Stimulated activated naive B cell treated with anti-CD40 and anti-IgM and Interleukin-4, amounts not matched to agents 10 μg/mL and 1 μg/mL and 100 μg/mL, for 72 hours (primary cell): ENCODE measurements around the gene SAC3D1.
"Not testable (repeated sequence)": the region's sequence is repeated elsewhere in the genome, so short reads cannot be mapped to it uniquely, and the experiment has no call there.

Source experiments
- ATAC-seq, 2 donors: fragments of 150-1000 bp; cut with Tn5 transposase; replicated peaks; 2 replicates each; pipeline ENCODE4 v1.10.0; 2021; ENCODE audit warnings: moderate library complexity in 1 of 2
- DNase-seq: peaks from one replicate; pipeline ENCODE4 v3.0.0; 2021
- H3K27ac Mint-ChIP-seq: one replicate; pipeline ENCODE4 v1.8.0; 2022; ENCODE audit warnings: mild to moderate bottlenecking, mixed read lengths
- H3K27me3 Mint-ChIP-seq, 2 donors: one replicate each; pipeline ENCODE4 v1.8.0; 2022; ENCODE audit warnings: mixed read lengths in 2 of 2
- H3K36me3 Mint-ChIP-seq, 2 donors: one replicate each; pipeline ENCODE4 v1.8.0; 2022; ENCODE audit warnings: mixed read lengths in 2 of 2, mild to moderate bottlenecking in 1 of 2
- H3K4me1 Mint-ChIP-seq, 2 donors: one replicate each; pipeline ENCODE4 v1.8.0; 2022; ENCODE audit warnings: mixed read lengths in 2 of 2, mild to moderate bottlenecking in 1 of 2
- H3K4me3 Mint-ChIP-seq, 2 donors: one replicate each; pipeline ENCODE4 v1.8.0; 2022; ENCODE audit warnings: mild to moderate bottlenecking in 2 of 2, mixed read lengths in 2 of 2, moderate library complexity in 1 of 2
- H3K9me3 Mint-ChIP-seq, 2 donors: one replicate each; pipeline ENCODE4 v1.8.0; 2022; ENCODE audit warnings: mixed read lengths in 2 of 2, mild to moderate bottlenecking in 1 of 2

SAC3D1 gene

DNA sequence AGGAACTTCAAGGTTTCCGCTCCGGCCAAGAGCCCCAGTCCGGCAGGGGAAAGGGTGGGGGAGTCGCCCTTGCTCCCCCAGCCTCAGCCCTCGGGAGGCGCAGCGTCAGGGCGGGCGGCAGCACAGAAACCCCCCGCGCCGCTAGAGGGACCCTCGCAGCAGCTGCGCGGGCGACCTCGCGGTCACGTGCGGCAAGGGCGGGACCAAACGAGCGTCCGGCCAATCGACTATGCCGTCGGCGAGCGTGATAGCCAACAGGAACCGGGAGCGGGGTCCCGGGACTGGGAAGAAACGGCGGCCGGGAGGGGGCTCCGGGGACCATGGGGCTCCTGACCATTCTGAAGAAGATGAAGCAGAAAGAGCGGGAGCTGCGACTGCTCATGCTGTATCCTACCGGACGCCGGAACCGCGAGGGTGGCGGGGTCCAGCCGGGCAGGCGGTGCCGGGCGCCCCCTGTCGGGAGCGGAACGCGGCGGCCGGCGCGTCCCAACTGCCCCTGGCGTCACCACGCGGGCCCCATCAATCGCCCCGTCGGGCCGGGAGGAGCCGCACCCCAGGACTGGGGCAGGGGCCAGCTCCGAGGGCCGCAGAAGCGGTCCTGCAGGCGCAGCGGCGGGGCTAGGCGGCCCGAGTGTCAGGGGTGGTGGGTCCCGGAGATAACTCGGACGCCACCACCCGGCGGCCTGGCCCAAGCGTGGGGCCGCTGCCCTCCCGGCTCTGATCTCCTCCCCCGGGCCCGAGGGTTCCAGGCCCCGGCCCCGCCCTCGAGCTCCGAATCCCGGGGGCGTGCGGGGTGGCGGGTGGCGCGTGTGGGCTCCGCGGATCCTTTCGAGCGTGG lies 26.9 kb upstream of the SAC3D1 start, which contains the start of gene ARL2:
ARL2 (plus strand) TSS at position 273 of the 838 bp plus-strand sequence; CDS start at position 321, 48 bp downstream.
- peaks cover 26 to 38% of the 10 kb centered on the region in 2 donors for H3K4me1 Mint-ChIP-seq
- peaks cover 14 to 18% of the 10 kb centered on the region in 2 donors for H3K36me3 Mint-ChIP-seq
- peak; percentile 78 to 81 for ATAC-seq
- H3K9me3 Mint-ChIP-seq = peaks cover 0 to 2% of the 10 kb centered on the region in 2 donors
- peak within 1 kb of the TSS; percentile 88 to 94 for H3K4me3 Mint-ChIP-seq
- H3K27me3 Mint-ChIP-seq = no peaks in the 10 kb centered on the region
- peak within 1 kb of the TSS; percentile 99 for H3K27ac Mint-ChIP-seq
- DNase-seq = peak; percentile 89

DNA sequence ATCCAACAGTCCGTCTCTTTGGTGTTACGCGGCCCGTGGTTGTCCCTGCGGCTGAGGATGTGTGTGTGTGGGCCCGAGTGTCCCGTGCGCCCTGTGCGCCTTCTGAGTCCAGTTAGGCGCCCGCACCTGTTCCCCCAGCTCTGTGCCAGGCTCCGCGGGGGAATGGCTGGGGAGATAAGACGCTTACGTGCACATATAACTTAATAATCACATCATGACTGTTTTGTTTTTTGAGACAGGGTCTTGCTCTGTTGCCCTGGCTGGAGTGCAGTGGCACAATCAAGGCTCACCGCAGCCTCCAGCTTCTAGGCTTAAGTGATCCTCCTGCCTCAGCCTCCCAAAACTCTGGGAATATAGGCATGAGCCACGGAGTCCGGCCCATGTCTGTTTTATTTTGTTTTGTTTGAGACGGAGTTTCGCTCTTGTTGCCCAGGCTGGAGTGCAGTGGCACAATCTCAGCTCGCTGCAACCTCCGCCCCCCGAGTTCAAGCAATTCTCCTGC lies 26.2 kb upstream of the SAC3D1 start:
- DNase-seq (no peak), ATAC-seq (no peak)
- Mint-ChIP-seq H3K27ac (peak overlapping the region; percentile 97), H3K9me3 (peaks cover 0 to 2% of the 10 kb centered on the region in 2 donors), H3K4me3 (peak overlapping the region; percentile 88 to 94), H3K36me3 (peaks cover 16 to 22% of the 10 kb centered on the region in 2 donors), H3K27me3 (no peaks in the 10 kb centered on the region), H3K4me1 (peaks cover 26 to 38% of the 10 kb centered on the region in 2 donors)

DNA sequence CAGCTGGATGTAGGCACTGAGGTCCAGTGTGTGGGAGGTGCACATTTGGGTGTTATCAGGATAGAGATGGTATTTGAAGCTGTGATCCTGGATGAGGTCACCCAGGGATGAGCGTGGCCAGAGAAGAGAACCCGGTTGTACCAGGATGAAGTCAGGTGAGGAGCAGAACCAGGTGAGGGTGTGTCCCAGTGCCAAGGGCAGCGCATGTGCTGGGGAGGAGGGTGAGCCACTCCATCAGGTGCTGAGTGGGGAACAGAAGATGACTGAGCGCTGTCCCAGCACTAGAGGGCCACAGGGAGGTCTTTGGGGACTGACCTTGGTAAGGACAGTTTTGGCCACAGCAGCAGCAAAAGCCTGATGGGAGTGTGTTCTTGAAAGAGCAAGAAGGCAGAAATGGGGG lies 24.3 kb upstream of the SAC3D1 start:
- H3K9me3 Mint-ChIP-seq = peaks cover 0 to 2% of the 10 kb centered on the region in 2 donors
- H3K4me3 Mint-ChIP-seq = peak overlapping the region in 1 of 2 donors; percentile 36
- DNase-seq = no peak
- no peaks in the 10 kb centered on the region for H3K27me3 Mint-ChIP-seq
- H3K36me3 Mint-ChIP-seq = peaks cover 21 to 29% of the 10 kb centered on the region in 2 donors
- peaks cover 26 to 38% of the 10 kb centered on the region in 2 donors for H3K4me1 Mint-ChIP-seq
- H3K27ac Mint-ChIP-seq = peak overlapping the region; percentile 20
- no peak for ATAC-seq

DNA sequence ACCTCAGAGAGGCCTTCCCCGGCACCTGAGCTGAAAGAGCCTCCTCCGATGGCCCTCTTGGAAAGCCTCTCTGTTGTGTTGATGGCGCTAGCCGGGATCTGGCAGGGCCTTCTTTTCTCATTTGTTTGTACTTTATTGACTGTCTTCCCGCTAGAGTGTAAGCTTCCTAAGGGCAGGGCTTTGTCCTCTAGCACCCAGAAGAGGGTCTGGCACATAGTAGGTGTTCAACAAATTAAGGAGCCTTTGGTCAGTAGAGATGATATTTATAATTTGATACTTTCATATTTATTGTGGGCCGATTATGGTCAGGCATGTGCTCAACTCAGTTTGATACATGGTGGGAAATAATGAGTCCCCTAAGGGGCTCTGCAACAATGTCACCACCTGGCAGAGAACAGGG lies 23.1 kb upstream of the SAC3D1 start:
- DNase-seq (no peak), ATAC-seq (no peak)
- Mint-ChIP-seq H3K36me3 (peaks cover 28 to 32% of the 10 kb centered on the region in 2 donors), H3K27ac (no peak overlapping the region), H3K4me1 (peaks cover 24 to 39% of the 10 kb centered on the region in 2 donors), H3K27me3 (no peaks in the 10 kb centered on the region), H3K4me3 (no peak overlapping the region), H3K9me3 (peaks cover 0 to 2% of the 10 kb centered on the region in 2 donors)

DNA sequence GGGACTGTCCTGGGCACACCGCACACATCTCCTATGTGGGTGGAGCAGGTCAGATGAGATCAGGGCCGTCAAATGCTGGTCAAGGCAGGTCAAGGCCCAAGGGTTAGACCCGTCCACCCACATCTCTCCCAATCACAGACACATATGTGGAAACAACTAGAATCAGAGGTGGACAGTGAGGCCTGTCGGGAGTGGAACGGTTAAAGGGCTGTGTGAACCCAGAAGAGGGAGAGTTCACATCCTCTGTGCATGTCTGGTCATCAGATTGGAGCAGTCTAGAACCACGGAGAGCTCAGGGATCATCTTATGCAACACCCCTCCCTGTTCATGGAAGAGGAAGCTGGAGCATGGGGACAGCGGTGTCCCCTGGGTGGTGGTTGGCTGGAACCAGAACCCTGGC lies 21.2 kb upstream of the SAC3D1 start:
- DNase-seq = no peak
- Mint-ChIP-seq H3K36me3 (peaks cover 28 to 32% of the 10 kb centered on the region in 2 donors), H3K27ac (no peak overlapping the region), H3K4me1 (peaks cover 18 to 31% of the 10 kb centered on the region in 2 donors), H3K4me3 (no peak overlapping the region), H3K27me3 (no peaks in the 10 kb centered on the region), H3K9me3 (peaks cover 0 to 2% of the 10 kb centered on the region in 2 donors)
- ATAC-seq = no peak

DNA sequence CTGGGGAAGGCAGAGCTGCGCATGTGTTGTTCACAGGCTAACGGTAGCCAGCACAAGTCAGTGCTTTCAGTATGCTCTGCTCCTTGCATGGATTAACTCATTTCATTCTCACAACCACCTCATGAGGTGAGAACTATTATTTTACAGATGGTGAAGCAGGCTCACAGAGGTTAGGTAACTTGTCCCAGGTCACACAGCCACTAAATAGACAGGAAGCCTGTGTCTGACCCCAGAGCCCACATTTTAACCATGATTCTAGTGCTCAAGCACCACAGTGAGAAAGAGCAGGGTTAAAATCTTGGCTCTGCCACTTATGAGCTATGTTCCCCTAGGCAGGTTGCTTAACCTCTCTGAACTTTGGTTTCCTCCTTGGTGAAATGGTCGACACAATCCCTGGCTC lies 20.0 kb upstream of the SAC3D1 start:
- Mint-ChIP-seq H3K27ac (no peak overlapping the region), H3K4me1 (peaks cover 14 to 20% of the 10 kb centered on the region in 2 donors)

DNA sequence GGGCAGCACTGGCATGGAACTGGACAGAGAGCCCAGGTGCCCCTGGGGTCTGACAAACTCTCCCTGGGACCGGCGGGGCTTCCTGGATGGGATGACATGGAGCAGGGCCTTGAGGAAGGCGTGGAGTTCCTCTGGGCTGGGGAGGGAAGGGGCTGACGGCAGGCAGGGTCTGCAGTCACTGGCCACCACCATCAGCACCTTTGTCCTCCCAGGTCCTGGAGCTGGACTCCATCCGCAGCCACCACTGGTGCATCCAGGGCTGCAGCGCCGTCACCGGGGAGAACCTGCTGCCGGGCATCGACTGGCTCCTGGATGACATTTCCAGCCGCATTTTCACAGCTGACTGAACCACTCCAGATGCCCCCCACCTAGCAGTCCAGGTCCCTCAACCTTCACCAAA lies 19.5 kb upstream of the SAC3D1 start:
- no peaks in the 10 kb centered on the region for H3K27me3 Mint-ChIP-seq
- no peak overlapping the region for H3K27ac Mint-ChIP-seq
- peaks cover 0 to 2% of the 10 kb centered on the region in 2 donors for H3K9me3 Mint-ChIP-seq
- H3K36me3 Mint-ChIP-seq = peaks cover 25 to 28% of the 10 kb centered on the region in 2 donors
- ATAC-seq (no peak), DNase-seq (no peak)
- no peak overlapping the region for H3K4me3 Mint-ChIP-seq
- peaks cover 8 to 15% of the 10 kb centered on the region in 2 donors for H3K4me1 Mint-ChIP-seq

More for the DNA sequence above, 20.0 kb upstream of the SAC3D1 start:
- DNase-seq = no peak
- no peak for ATAC-seq
- peaks cover 28 to 32% of the 10 kb centered on the region in 2 donors for H3K36me3 Mint-ChIP-seq
- H3K4me3 Mint-ChIP-seq = no peak overlapping the region
- peaks cover 0 to 2% of the 10 kb centered on the region in 2 donors for H3K9me3 Mint-ChIP-seq
- H3K27me3 Mint-ChIP-seq = no peaks in the 10 kb centered on the region

DNA sequence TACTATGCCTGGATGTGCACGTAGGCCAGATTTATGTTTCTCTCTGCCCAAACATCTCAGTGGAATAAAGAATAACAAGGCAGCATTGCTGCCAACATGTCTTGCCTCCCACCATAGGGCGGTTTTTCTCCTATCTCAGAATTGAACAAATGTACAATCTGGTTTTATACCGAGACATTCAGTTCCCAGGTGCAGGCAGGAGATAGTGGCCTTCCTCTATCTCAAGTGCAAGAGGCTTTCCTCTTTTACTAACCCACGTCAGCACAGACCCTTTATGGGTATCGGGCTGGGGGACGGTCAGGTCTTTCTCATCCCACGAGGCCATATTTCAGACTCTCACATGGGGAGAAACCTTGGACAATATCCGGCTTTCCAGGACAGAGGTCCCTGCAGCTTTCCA lies 17.5 kb upstream of the SAC3D1 start:
- DNase-seq, H3K9me3 Mint-ChIP-seq, ATAC-seq, H3K4me3 Mint-ChIP-seq, H3K27me3 Mint-ChIP-seq, H3K27ac Mint-ChIP-seq: not testable (repeated sequence)
- H3K36me3 Mint-ChIP-seq = peaks cover 17% of the 10 kb centered on the region in 2 donors
- peaks cover 7 to 20% of the 10 kb centered on the region in 2 donors for H3K4me1 Mint-ChIP-seq

DNA sequence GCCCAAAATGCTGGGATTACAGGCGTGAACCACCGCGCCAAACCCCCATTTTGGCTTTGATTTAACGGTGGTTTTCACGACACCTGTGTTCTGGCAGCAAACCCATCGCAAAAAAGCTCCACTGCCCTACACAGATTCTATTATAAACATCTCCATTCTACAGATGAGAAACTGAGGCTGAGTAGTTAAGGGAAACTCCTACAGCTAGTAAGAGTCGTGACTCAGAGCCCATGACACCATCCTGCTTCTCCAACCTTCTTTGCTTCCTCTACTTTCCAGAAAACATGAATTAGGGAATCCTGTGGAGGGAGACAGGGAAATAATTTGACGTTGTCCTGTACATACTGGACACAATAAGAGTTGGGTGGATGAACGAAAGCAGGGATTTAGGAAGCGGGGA lies 14.2 kb upstream of the SAC3D1 start:
- H3K9me3 Mint-ChIP-seq = no peaks in the 10 kb centered on the region
- peak; percentile 1 for ATAC-seq

DNA sequence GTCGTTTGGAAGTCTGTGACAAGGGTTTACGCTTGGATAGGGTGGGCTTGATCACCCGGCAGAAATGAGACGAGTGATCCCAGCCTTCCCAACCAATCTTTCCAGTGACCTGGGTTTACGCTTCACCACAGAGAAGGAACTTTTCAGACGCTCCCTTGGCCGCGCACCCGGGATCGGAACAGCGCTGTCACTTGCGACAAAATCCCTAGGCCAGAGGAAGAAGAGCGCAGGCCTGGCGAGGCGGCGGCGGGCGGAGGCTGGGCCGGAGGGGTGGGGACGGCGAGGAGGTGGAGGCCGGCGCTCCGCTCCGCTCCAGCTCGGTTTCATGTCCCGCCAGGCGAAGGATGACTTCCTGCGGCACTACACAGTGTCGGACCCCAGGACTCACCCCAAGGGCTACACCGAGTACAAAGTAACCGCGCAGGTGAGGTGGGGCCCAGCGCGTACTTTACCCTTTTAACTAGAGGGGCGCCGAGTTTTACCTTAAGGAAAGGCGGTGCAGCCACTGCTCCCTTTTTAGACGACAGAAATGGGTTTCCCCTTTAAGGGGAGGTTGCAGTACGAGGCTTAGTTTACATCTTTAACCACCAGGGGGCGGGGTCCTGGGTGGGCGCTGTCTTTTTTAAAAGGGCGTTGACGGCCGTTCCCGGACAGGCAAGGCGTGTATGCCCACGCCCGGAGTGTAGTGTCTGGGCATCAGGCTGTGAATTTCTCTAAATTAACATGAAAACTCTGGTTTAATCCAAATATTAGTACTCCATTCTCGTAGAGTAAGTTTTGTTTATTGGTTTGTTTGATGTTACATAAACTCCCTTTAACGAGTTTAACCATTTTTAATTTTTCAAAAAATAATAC lies 13.6 kb upstream of the SAC3D1 start, which contains the start of gene SNX15:
SNX15 (plus strand) TSS at position 227 of the 855 bp plus-strand sequence; CDS start at position 326, 99 bp downstream.
- ATAC-seq (peak; percentile 92 to 93), DNase-seq (peak; percentile 88)
- H3K4me3 Mint-ChIP-seq = peak within 1 kb of the TSS; percentile 79 to 84
- no peaks in the 10 kb centered on the region for H3K27me3 Mint-ChIP-seq
- H3K27ac Mint-ChIP-seq = peak within 1 kb of the TSS; percentile 92
- no peaks in the 10 kb centered on the region for H3K9me3 Mint-ChIP-seq
- peaks cover 9 to 23% of the 10 kb centered on the region in 2 donors for H3K4me1 Mint-ChIP-seq
- peaks cover 3% of the 10 kb centered on the region in 2 donors for H3K36me3 Mint-ChIP-seq

More for the DNA sequence above, 14.2 kb upstream of the SAC3D1 start:
- DNase-seq = no peak
- Mint-ChIP-seq H3K36me3 (peaks cover 3 to 7% of the 10 kb centered on the region in 2 donors), H3K4me3 (peak overlapping the region; percentile 79 to 84), H3K27me3 (no peaks in the 10 kb centered on the region), H3K27ac (peak overlapping the region; percentile 92), H3K4me1 (peaks cover 9 to 28% of the 10 kb centered on the region in 2 donors)

DNA sequence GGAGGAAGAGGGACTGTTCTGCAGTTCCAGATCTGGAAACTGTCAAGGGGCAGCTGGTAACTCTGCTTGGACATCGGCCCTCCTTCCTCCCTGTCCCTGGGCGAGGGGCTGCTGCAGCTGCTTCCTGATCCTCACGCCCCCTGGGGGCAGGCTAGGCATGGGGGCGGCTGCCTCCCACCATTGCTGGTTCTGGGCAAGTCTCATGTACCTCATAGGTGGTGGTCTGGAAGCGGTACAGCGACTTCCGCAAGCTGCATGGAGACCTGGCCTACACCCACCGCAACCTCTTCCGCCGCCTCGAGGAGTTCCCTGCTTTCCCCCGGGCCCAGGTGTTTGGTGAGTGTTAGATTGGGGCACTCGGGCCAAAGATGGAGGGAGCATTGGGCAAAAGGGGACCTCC lies 8.8 kb upstream of the SAC3D1 start:
- H3K27ac Mint-ChIP-seq = no peak overlapping the region
- ATAC-seq (no peak), DNase-seq (no peak)
- no peaks in the 10 kb centered on the region for H3K27me3 Mint-ChIP-seq
- no peak overlapping the region for H3K4me3 Mint-ChIP-seq
- H3K4me1 Mint-ChIP-seq = peaks cover 5 to 17% of the 10 kb centered on the region in 2 donors
- H3K9me3 Mint-ChIP-seq = no peaks in the 10 kb centered on the region
- peaks cover 5 to 17% of the 10 kb centered on the region in 2 donors for H3K36me3 Mint-ChIP-seq

DNA sequence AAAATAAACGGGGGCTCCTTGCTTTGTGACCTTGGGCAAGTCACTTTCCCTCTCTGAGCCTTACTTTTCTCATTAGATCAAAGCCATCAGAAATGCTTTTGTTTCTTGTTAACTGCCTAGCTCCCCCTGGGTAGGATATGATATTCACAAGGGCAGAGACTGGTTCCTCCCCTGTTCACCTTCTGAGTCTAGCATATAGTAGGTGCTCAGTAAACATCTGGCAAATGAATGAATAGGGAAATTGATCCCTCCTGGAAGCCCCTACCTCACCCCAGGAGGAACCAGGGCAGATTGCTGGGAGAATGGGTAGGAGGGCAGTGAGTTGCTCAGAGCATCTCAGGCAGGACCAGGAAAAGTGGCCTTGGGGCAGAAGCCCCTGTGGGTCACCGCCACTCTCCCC lies 6.6 kb upstream of the SAC3D1 start:
- Mint-ChIP-seq H3K4me3 (no peak overlapping the region), H3K9me3 (no peaks in the 10 kb centered on the region), H3K36me3 (peaks cover 9 to 30% of the 10 kb centered on the region in 2 donors), H3K4me1 (peaks cover 4 to 9% of the 10 kb centered on the region in 2 donors), H3K27me3 (no peaks in the 10 kb centered on the region), H3K27ac (no peak overlapping the region)
- ATAC-seq = no peak
- DNase-seq = no peak

DNA sequence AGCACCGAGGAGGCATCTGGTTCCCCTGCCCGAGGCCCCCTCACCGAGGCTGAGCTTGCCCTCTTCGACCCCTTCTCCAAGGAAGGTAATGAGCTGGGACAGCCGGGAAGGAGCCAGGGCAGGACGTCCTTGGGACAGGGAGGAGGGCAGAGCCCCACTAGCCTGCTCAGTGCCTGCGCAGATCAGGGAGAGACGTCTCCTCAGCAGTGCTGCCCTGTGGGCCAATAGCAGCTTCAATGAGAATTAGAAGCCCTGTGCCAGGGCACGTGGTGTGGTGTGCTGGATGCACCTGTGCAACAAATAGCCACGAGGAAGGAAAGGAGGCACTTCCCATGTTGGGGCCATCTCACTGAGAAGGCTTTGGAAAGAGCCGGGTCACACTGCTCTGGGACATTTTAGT lies 5.4 kb upstream of the SAC3D1 start:
- Mint-ChIP-seq H3K4me3 (no peak overlapping the region), H3K9me3 (no peaks in the 10 kb centered on the region), H3K4me1 (peaks cover 7 to 11% of the 10 kb centered on the region in 2 donors), H3K27ac (no peak overlapping the region), H3K27me3 (no peaks in the 10 kb centered on the region), H3K36me3 (peaks cover 9 to 30% of the 10 kb centered on the region in 2 donors)
- ATAC-seq (no peak), DNase-seq (no peak)

DNA sequence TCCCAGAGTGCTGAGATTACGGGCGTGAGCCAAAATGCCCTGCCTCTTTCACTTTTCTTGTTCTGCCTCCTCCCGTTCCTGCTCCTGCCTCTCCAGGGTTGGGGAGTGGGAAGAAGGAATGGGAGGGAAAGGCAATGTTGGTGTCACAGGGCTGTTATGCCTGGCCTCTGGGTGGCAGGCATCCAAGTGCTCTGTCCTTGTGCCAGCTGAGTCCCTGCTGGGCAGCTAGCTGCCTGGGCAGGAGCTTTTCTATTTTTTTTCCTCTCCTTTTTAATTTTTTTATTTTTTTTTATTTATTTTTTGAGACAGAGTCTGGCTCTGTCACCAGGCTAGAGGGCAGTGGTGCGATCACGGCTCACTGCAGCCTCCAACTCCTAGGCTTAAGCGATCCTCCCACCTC lies 4.1 kb upstream of the SAC3D1 start:
- ATAC-seq = no peak
- Mint-ChIP-seq H3K4me1 (peaks cover 10 to 13% of the 10 kb centered on the region in 2 donors), H3K9me3 (no peaks in the 10 kb centered on the region), H3K27ac (no peak overlapping the region), H3K27me3 (no peaks in the 10 kb centered on the region), H3K4me3 (no peak overlapping the region), H3K36me3 (peaks cover 9 to 30% of the 10 kb centered on the region in 2 donors)
- no peak for DNase-seq
